Measurements from ENCODE around the gene GPD1.

DNA sequence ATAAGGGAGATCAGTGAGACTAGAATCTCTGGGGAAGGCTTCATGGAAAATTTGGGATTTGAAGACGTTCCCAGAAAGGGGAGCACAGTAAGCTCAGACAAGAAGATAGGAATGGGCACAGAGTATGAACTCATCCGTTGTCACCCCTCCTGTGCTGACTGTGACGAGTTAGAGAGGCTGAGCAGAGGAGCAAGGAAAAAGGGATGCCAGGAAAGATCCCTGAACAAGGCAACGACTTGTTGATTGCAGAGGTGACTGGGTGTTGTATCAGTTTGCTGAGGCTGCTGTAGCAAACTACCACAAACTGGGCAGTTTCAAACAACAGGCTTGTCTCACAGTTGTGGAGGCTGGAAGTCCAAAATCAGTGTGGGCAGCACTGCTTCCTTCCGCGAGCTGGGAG, 5.9 kb upstream of the GPD1 start:
- TF ChIP-seq, protein P1, sequence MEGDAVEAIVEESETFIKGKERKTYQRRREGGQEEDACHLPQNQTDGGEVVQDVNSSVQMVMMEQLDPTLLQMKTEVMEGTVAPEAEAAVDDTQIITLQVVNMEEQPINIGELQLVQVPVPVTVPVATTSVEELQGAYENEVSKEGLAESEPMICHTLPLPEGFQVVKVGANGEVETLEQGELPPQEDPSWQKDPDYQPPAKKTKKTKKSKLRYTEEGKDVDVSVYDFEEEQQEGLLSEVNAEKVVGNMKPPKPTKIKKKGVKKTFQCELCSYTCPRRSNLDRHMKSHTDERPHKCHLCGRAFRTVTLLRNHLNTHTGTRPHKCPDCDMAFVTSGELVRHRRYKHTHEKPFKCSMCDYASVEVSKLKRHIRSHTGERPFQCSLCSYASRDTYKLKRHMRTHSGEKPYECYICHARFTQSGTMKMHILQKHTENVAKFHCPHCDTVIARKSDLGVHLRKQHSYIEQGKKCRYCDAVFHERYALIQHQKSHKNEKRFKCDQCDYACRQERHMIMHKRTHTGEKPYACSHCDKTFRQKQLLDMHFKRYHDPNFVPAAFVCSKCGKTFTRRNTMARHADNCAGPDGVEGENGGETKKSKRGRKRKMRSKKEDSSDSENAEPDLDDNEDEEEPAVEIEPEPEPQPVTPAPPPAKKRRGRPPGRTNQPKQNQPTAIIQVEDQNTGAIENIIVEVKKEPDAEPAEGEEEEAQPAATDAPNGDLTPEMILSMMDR (IDR thresholded peaks at IDR 0.05) = no peak
- TF ChIP-seq EP300 (IDR thresholded peaks at IDR 0.05) = no peak

All from tibial nerve (tissue), 4 donors.